OCI-LY3 (cell line): ENCODE measurements around the gene MUCL3.

Source experiments
- EZH2phosphoT487 ChIP-seq: fragments of 200-600 bp; shearing (Covaris generic); IDR thresholded peaks from 2 replicates; pipeline ENCODE4 v1.6.1; 2018; ENCODE audit warnings: antibody characterized with exemption, mixed run types, low read depth
- TF ChIP-seq, protein P1 (sequence below): fragments of 200-600, 300-600 bp; sonication (generic); IDR thresholded peaks from 2 replicates; pipeline ENCODE4 v1.5.1; 2014; ENCODE audit warnings: antibody characterized with exemption, low read length, low read depth

DNA sequence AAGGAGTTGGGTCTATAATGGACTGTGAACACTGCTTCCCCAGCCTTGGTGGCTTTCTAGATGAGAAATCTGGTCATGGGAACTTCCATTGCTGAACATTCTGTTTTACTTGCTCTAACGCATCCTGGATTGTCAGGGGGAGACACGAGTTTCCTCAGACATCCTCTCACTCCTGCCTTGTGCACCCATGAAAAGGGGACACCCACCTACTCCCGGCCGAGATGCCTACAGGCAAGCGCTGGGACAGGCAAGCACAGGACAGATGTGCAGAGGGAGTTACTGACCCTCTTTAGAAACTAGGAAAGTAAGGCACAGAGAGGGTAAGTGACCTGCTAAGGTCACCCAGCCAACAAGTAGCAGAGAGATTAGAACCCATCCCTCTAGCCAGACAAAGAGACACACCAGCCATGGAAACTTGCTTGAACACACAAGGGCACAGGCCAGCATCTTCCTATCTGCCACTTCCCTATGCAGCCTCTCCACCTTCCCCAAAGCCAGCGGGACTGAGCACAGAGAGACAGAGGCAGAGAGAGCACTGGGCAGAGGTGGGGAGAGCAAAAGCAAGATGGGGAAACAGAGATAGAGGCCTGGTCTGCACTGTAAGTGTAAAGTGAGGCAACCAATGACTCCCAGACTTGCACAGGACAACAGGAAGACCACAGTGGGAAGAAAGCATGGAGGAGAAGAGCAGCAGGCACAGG lies 8.0 kb upstream of the MUCL3 start:
- TF ChIP-seq, protein P1, sequence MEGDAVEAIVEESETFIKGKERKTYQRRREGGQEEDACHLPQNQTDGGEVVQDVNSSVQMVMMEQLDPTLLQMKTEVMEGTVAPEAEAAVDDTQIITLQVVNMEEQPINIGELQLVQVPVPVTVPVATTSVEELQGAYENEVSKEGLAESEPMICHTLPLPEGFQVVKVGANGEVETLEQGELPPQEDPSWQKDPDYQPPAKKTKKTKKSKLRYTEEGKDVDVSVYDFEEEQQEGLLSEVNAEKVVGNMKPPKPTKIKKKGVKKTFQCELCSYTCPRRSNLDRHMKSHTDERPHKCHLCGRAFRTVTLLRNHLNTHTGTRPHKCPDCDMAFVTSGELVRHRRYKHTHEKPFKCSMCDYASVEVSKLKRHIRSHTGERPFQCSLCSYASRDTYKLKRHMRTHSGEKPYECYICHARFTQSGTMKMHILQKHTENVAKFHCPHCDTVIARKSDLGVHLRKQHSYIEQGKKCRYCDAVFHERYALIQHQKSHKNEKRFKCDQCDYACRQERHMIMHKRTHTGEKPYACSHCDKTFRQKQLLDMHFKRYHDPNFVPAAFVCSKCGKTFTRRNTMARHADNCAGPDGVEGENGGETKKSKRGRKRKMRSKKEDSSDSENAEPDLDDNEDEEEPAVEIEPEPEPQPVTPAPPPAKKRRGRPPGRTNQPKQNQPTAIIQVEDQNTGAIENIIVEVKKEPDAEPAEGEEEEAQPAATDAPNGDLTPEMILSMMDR = no peak
- no peak for TF ChIP-seq EZH2phosphoT487
